ENCODE results near the gene PAX2. TPM values are rescaled to one million over a fixed set of nuclear protein-coding genes. Genes with fewer than 3 reads are reported as not detected.

PAX2 gene
- total and polyA plus RNA-seq, 2 of the 8 experiments (the other 6 are each of a cell fraction or from before 2014, with no cell fraction given) = 0.02 TPM; not detected in 1

DNA sequence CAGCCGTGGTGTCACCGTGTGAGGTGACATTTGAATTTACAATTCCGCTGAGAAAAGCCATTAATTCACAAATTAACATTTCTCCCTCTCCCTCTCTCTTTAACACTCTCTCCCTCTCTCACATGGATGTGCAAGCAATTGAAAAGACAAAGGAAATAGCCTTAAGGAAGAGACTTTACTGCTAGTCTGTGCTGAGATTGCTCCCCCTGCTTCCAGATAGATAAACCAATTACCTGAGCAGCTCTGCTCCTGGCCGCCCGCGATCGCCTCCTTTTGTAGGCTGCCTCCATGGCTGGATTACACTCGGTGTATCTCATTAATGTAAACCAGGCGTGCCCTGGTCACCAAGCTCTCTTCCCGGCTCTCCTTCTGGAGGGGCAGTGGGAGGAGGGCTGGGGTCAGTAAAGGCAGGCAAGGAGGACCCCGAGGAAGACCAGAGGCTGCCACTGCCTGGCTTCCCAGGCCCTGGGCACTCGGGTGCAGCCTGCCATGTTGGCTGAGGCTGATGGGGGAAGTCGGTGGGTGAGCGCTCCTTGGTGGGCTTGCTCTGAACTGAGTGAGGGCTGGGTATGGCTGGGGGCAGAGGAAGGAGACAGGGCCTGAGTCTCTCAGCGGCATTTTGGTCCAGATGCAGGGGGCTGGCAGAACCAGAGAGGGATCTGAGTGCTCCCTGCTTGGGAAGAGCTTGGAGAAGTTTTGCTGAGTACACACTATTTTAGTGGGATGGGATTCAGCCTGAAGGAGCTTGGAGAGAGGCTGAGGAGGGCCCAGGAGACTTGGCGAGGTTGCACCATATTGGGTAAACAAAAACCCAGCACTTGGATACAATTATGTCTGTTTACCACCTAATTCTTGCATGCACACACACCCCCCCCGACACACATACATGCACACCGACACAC lies 42.9 kb downstream of the PAX2 start:
- no peak overlapping the region for H2AK5ac ChIP-seq (ENCODE audit: low read depth, low read length)
- H2BK12ac ChIP-seq (ENCODE audit: low read depth, low read length) = peak overlapping the region; percentile 21; the same call in 1 of the 2 replicates
- no peak for FAIRE-seq
- H3K4me3 ChIP-seq (ENCODE audit: extremely low read depth in 1 of 4, insufficient read depth in 2 of 4, low read depth in 3 of 4, low read length in 4 of 4) = no peak overlapping the region
- TF ChIP-seq, protein P1, sequence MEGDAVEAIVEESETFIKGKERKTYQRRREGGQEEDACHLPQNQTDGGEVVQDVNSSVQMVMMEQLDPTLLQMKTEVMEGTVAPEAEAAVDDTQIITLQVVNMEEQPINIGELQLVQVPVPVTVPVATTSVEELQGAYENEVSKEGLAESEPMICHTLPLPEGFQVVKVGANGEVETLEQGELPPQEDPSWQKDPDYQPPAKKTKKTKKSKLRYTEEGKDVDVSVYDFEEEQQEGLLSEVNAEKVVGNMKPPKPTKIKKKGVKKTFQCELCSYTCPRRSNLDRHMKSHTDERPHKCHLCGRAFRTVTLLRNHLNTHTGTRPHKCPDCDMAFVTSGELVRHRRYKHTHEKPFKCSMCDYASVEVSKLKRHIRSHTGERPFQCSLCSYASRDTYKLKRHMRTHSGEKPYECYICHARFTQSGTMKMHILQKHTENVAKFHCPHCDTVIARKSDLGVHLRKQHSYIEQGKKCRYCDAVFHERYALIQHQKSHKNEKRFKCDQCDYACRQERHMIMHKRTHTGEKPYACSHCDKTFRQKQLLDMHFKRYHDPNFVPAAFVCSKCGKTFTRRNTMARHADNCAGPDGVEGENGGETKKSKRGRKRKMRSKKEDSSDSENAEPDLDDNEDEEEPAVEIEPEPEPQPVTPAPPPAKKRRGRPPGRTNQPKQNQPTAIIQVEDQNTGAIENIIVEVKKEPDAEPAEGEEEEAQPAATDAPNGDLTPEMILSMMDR (IDR thresholded peaks at IDR 0.05; ENCODE audit: control extremely low read depth in 1 of 3, insufficient read depth in 1 of 3, low read depth in 1 of 3, low read length in 3 of 3) = peak in 1 of 3 experiments; percentile 30; a peak in 1 of 4 replicates
- TF ChIP-seq, protein P2, sequence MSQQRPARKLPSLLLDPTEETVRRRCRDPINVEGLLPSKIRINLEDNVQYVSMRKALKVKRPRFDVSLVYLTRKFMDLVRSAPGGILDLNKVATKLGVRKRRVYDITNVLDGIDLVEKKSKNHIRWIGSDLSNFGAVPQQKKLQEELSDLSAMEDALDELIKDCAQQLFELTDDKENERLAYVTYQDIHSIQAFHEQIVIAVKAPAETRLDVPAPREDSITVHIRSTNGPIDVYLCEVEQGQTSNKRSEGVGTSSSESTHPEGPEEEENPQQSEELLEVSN (IDR thresholded peaks at IDR 0.05) = no peak
- no peak for TF ChIP-seq CEBPB (IDR thresholded peaks at IDR 0.05; ENCODE audit: low read depth, low read length)
- TF ChIP-seq SP4 (IDR thresholded peaks at IDR 0.05; ENCODE audit: low read length) = no peak
- peak overlapping the region; percentile 74 for H4K8ac ChIP-seq (ENCODE audit: extremely low read depth, insufficient read depth, low read length)
- ChIA-PET POLR2A (ENCODE audit: partially characterized antibody) (interaction anchor here (0.6 to 1.5 kb wide), 3 partner anchors 15 to 181 kb away, joined by 3 to 5 read pairs (median 4); no protein-coding TSS in a partner anchor), CTCF (ENCODE audit: partially characterized antibody) (interaction anchor here (0.5 to 2.2 kb wide), 21 partner anchors 8 to 269 kb away, joined by 3 to 12 read pairs (median 4); no protein-coding TSS in a partner anchor)
- no peaks in the 10 kb centered on the region for H3K9me3 ChIP-seq (ENCODE audit: insufficient read depth in 2 of 2, low read depth in 1 of 2, low read length in 1 of 2)
- H3K27ac ChIP-seq (ENCODE audit: low read depth, low read length) = no peak overlapping the region
- H2AFZ ChIP-seq (ENCODE audit: low read length) = peak overlapping the region; percentile 70
- H3K14ac ChIP-seq (ENCODE audit: insufficient read length) = no peak overlapping the region
- H3K4ac ChIP-seq (replicated peaks; ENCODE audit: insufficient read length, low read depth, low read length) = no peak overlapping the region
- peak overlapping the region; percentile 87; the same call in 1 of the 2 replicates for H2BK20ac ChIP-seq (ENCODE audit: low read length)
- H4K91ac ChIP-seq (replicated peaks; ENCODE audit: insufficient read length, low read length) = peak overlapping the region; percentile 70
- H3K79me2 ChIP-seq (ENCODE audit: control insufficient read depth in 1 of 2, insufficient read depth in 2 of 2, low read length in 2 of 2) = no peaks in the 10 kb centered on the region
- peak overlapping the region in 1 of 2 experiments; percentile 8; a peak in 1 of 4 replicates for H3K4me2 ChIP-seq (ENCODE audit: insufficient read depth in 1 of 2, low read depth in 2 of 2, low read length in 2 of 2)
- no peak overlapping the region for H4K5ac ChIP-seq (ENCODE audit: insufficient read length, low read depth, low read length)
- H3K27me3 ChIP-seq (replicated peaks in 1 of 4; ENCODE audit: control insufficient read depth in 3 of 4, extremely low read depth in 1 of 4, insufficient read depth in 3 of 4, low read length in 3 of 4) = no peaks in the 10 kb centered on the region; a peak in 5 of 7 replicates
- no peak overlapping the region; the same call in 1 of the 2 replicates for H2BK5ac ChIP-seq (ENCODE audit: low read depth, low read length)
- no peak overlapping the region for H3K9ac ChIP-seq (replicated peaks in 1 of 4; ENCODE audit: extremely low read depth in 1 of 4, low read depth in 3 of 4, low read length in 3 of 4)
- H4K20me1 ChIP-seq (replicated peaks in 1 of 2; ENCODE audit: control insufficient read depth in 1 of 2, insufficient read depth in 2 of 2, low read length in 2 of 2) = no peaks in the 10 kb centered on the region
- no peak for DNase-seq (ENCODE audit: low read depth in 1 of 2, low spot score in 2 of 2)
- no peak overlapping the region for H3K23ac ChIP-seq (ENCODE audit: insufficient read length)
- peak overlapping the region; percentile 57; the same call in 1 of the 2 replicates for H3K18ac ChIP-seq (ENCODE audit: extremely low read depth, low read length)
- WGBS, 2 experiments (ENCODE audit: extremely low coverage in 1 of 2, insufficient coverage in 1 of 2, insufficient read length in 1 of 2, insufficient replicate concordance in 2 of 2, low coverage in 1 of 2, low lambda C conversion rate in 2 of 2, missing lambda C conversion rate in 1 of 2) = 79% methylated on average over 16 of the region's 18 CpGs; no CpG with 5 or more reads in 1 of the 2 experiments
- no peaks in the 10 kb centered on the region for H3K79me1 ChIP-seq (ENCODE audit: low read depth, low read length)
- H2BK15ac ChIP-seq (ENCODE audit: low read length) = no peak overlapping the region
- peaks cover 0 to 26% (median 13%) of the 10 kb centered on the region in 4 experiments; a peak in 6 of 7 replicates for H3K4me1 ChIP-seq (replicated peaks in 1 of 4; ENCODE audit: control insufficient read depth in 3 of 4, insufficient read depth in 4 of 4, low read length in 3 of 4)
- H3K23me2 ChIP-seq (ENCODE audit: low read depth, low read length) = no peaks in the 10 kb centered on the region
- H3K56ac ChIP-seq (replicated peaks; ENCODE audit: insufficient read length, low read depth, low read length) = no peak overlapping the region
- no peaks in the 10 kb centered on the region for H3K36me3 ChIP-seq (ENCODE audit: control insufficient read depth in 2 of 4, insufficient read depth in 4 of 4, low read length in 3 of 4)
- H2BK120ac ChIP-seq (replicated peaks; ENCODE audit: low read depth, low read length) = no peak overlapping the region

Measured in H1 (cell line).